Smooth muscle cell (in vitro differentiated cells): ENCODE measurements around the gene LEPR. TPM values are rescaled to one million over a fixed set of nuclear protein-coding genes. Genes with fewer than 3 reads are reported as not detected.

Experiments used
- DNase-seq: peaks from one replicate; lab custom pipeline; 2025; ENCODE audit not compliant: unreplicated experiment; lab: John Stamatoyannopoulos, UW
- H2AFZ ChIP-seq: fragments of 200-600 bp; sonication (generic); 2 replicates; pipeline ENCODE4 v1.6.0; 2016; ENCODE audit warnings: antibody characterized with exemption, low read depth, mild to moderate bottlenecking
- H3F3A ChIP-seq: fragments of 200-600 bp; sonication (generic); 2 replicates; pipeline ENCODE4 v1.6.0; 2017; ENCODE audit warnings: antibody characterized with exemption, low read depth
- H3K27ac ChIP-seq: fragments of 200-600 bp; sonication (generic); 2 replicates; pipeline ENCODE4 v1.5.1; 2016; ENCODE audit warnings: low read depth, mild to moderate bottlenecking
- H3K27me3 ChIP-seq: fragments of 200-600 bp; sonication (generic); 2 replicates; pipeline ENCODE4 v1.6.1; 2016; ENCODE audit warnings: low read depth, mild to moderate bottlenecking
- H3K36me3 ChIP-seq: fragments of 200-600 bp; sonication (generic); 2 replicates; pipeline ENCODE4 v1.5.1; 2016; ENCODE audit warnings: low read depth
- H3K4me1 ChIP-seq: fragments of 200-600 bp; sonication (generic); 2 replicates; pipeline ENCODE4 v1.5.1; 2016; ENCODE audit warnings: low read depth
- H3K4me2 ChIP-seq: fragments of 200-600 bp; sonication (generic); 2 replicates; pipeline ENCODE4 v1.6.0; 2016; ENCODE audit warnings: mild to moderate bottlenecking
- H3K4me3 ChIP-seq: fragments of 200-600 bp; sonication (generic); 2 replicates; pipeline ENCODE4 v1.5.1; 2016; ENCODE audit warnings: mild to moderate bottlenecking
- H3K79me2 ChIP-seq: fragments of 200-600 bp; sonication (generic); 2 replicates; pipeline ENCODE4 v1.6.0; 2016; ENCODE audit warnings: low read depth, mild to moderate bottlenecking
- H3K9ac ChIP-seq: fragments of 200-600 bp; sonication (generic); 2 replicates; pipeline ENCODE4 v1.6.0; 2016; ENCODE audit warnings: low read depth
- H3K9me3 ChIP-seq: fragments of 200-600 bp; sonication (generic); replicated peaks from 2 replicates; pipeline ENCODE4 v1.5.1; 2016; ENCODE audit warnings: low read depth
- H4K20me1 ChIP-seq: fragments of 200-600 bp; sonication (generic); 2 replicates; pipeline ENCODE4 v1.6.0; 2016; ENCODE audit warnings: low read depth
- WGBS: methylation state at CpG from one replicate; pipeline ENCODE4 v1.1.7; 2016; ENCODE audit warnings: low lambda C conversion rate; 5-methylcytosine and 5-hydroxymethylcytosine counted together
- polyA plus RNA-seq: library from polyadenylated mRNA; unstranded; fragments of >200 nt; fragmentation: Nextera tagmentation; extraction: Ambion mirVana; gene quantifications from 2 replicates; pipeline ENCODE4 v1.2.1, GENCODE V29; 2016
- total RNA-seq: library from RNA; depleted of rRNA; stranded (reverse); fragments of >200 nt; gene quantifications from 2 replicates; pipeline ENCODE4 v1.2.3, GENCODE V29; 2014
- TF ChIP-seq, protein P1 (sequence below): fragments of 200-600 bp; sonication (generic); IDR thresholded peaks from 2 replicates; pipeline ENCODE4 v1.5.1; 2017; ENCODE audit warnings: borderline replicate concordance, mild to moderate bottlenecking, antibody characterized with exemption; ENCODE audit not compliant: insufficient read depth, poor library complexity, severe bottlenecking

The LEPR gene
- total and polyA plus RNA-seq, 2 experiments from 2014 or later = 9.3 to 15.1 TPM

- Histone ChIP-seq H3F3A (no peaks in the 10 kb centered on the region), H3K9ac (no peak overlapping the region), H3K27ac (no peak overlapping the region), H3K4me1 (no peaks in the 10 kb centered on the region), H3K4me2 (no peak overlapping the region), H4K20me1 (no peaks in the 10 kb centered on the region), H3K9me3 (no peaks in the 10 kb centered on the region), H3K36me3 (no peaks in the 10 kb centered on the region), H3K79me2 (no peaks in the 10 kb centered on the region), H3K4me3 (no peak overlapping the region), H3K27me3 (no peaks in the 10 kb centered on the region), H2AFZ (no peak overlapping the region)
- DNase-seq = no peak
- 96% methylated on average over 1 of the region's 1 CpG for WGBS
- TF ChIP-seq, protein P1, sequence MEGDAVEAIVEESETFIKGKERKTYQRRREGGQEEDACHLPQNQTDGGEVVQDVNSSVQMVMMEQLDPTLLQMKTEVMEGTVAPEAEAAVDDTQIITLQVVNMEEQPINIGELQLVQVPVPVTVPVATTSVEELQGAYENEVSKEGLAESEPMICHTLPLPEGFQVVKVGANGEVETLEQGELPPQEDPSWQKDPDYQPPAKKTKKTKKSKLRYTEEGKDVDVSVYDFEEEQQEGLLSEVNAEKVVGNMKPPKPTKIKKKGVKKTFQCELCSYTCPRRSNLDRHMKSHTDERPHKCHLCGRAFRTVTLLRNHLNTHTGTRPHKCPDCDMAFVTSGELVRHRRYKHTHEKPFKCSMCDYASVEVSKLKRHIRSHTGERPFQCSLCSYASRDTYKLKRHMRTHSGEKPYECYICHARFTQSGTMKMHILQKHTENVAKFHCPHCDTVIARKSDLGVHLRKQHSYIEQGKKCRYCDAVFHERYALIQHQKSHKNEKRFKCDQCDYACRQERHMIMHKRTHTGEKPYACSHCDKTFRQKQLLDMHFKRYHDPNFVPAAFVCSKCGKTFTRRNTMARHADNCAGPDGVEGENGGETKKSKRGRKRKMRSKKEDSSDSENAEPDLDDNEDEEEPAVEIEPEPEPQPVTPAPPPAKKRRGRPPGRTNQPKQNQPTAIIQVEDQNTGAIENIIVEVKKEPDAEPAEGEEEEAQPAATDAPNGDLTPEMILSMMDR = no peak
These were observed 26.5 kb upstream of the LEPR start for GRCh38 chr1:65393928-65394327.

GRCh38 chr1:65395887-65396612 lies 24.4 kb upstream of the LEPR start:
- no peak overlapping the region for H3K4me3 ChIP-seq
- no peaks in the 10 kb centered on the region for H3K27me3 ChIP-seq
- no peaks in the 10 kb centered on the region for H3K9me3 ChIP-seq
- H3K9ac ChIP-seq = no peak overlapping the region
- no peak overlapping the region for H2AFZ ChIP-seq
- no peaks in the 10 kb centered on the region for H3F3A ChIP-seq
- H3K4me1 ChIP-seq = no peaks in the 10 kb centered on the region
- no peak for DNase-seq
- no peaks in the 10 kb centered on the region for H3K79me2 ChIP-seq
- 86% methylated on average over 3 of the region's 3 CpGs for WGBS
- H3K36me3 ChIP-seq = no peaks in the 10 kb centered on the region
- no peaks in the 10 kb centered on the region for H4K20me1 ChIP-seq
- TF ChIP-seq, protein P1 = no peak
- H3K27ac ChIP-seq = peak overlapping the region; percentile 52
- H3K4me2 ChIP-seq = no peak overlapping the region

GRCh38 chr1:65398083-65398482 lies 22.4 kb upstream of the LEPR start:
- WGBS = 100% methylated on average over 1 of the region's 1 CpG
- no peak for DNase-seq
- Histone ChIP-seq H3K9me3 (no peaks in the 10 kb centered on the region), H3K79me2 (no peaks in the 10 kb centered on the region), H2AFZ (no peak overlapping the region), H3K9ac (no peak overlapping the region), H3K4me3 (no peak overlapping the region), H3F3A (no peaks in the 10 kb centered on the region), H3K4me2 (no peak overlapping the region), H3K27ac (no peak overlapping the region), H3K4me1 (no peaks in the 10 kb centered on the region), H4K20me1 (no peaks in the 10 kb centered on the region), H3K27me3 (no peaks in the 10 kb centered on the region), H3K36me3 (no peaks in the 10 kb centered on the region)
- TF ChIP-seq, protein P1 = no peak

- TF ChIP-seq, protein P1 = no peak
- H3F3A ChIP-seq = no peaks in the 10 kb centered on the region
- no peaks in the 10 kb centered on the region for H3K79me2 ChIP-seq
- no peak for DNase-seq
- H3K36me3 ChIP-seq = no peaks in the 10 kb centered on the region
- H3K4me2 ChIP-seq = no peak overlapping the region
- H3K27me3 ChIP-seq = no peaks in the 10 kb centered on the region
- no peaks in the 10 kb centered on the region for H3K4me1 ChIP-seq
- no peak overlapping the region for H3K9ac ChIP-seq
- H3K4me3 ChIP-seq = no peak overlapping the region
- no peaks in the 10 kb centered on the region for H3K9me3 ChIP-seq
- WGBS = 90% methylated on average over 1 of the region's 1 CpG
- H3K27ac ChIP-seq = no peak overlapping the region
- H4K20me1 ChIP-seq = no peaks in the 10 kb centered on the region
- H2AFZ ChIP-seq = no peak overlapping the region
These were observed 21.5 kb upstream of the LEPR start for GRCh38 chr1:65399003-65399402.
